ENCODE data around the gene CAMTA2. TPM values are rescaled to one million over a fixed set of nuclear protein-coding genes. Genes with fewer than 3 reads are reported as not detected.
A peak's percentile ranks its signal among the peaks of the same experiment; 100 is the strongest.

The CAMTA2 gene
- total and polyA plus RNA-seq, 9 of the 15 experiments (the other 6 are each of a cell fraction or from before 2014, with no cell fraction given): 0.24 to 25.1 (median 6.3) TPM

- TF ChIP-seq ZNF609 (CRISPR knock-in tag; IDR thresholded peaks at IDR 0.05; ENCODE audit: borderline replicate concordance) (no peak), OTX1 (CRISPR knock-in tag; IDR thresholded peaks at IDR 0.05) (no peak), ZNF232 (CRISPR knock-in tag; IDR thresholded peaks at IDR 0.05) (no peak), HDAC8 (tag; IDR thresholded peaks at IDR 0.05) (no peak), NBN (IDR thresholded peaks at IDR 0.05; ENCODE audit: low read depth) (no peak), KAT7 (CRISPR knock-in tag; IDR thresholded peaks at IDR 0.05; ENCODE audit: borderline replicate concordance) (0 out of 2 replicates have a peak, but pooled peaks have one; percentile 35), USF1 (CRISPR knock-in tag; IDR thresholded peaks at IDR 0.05) (no peak), YY1 (IDR thresholded peaks at IDR 0.05; ENCODE audit: borderline replicate concordance in 1 of 3, control insufficient read depth in 1 of 3, extremely low read depth in 1 of 3, insufficient read depth in 3 of 3, insufficient read length in 1 of 3, insufficient replicate concordance in 2 of 3, low read depth in 1 of 3, low read length in 2 of 3) (peak in 1 of 3 experiments; percentile 25), MCM2 (IDR thresholded peaks at IDR 0.05; ENCODE audit: low read depth) (no peak), C11orf30 (IDR thresholded peaks at IDR 0.05; ENCODE audit: low read depth) (no peak), ARNT (IDR thresholded peaks at IDR 0.05) (no peak), TOE1 (IDR thresholded peaks at IDR 0.05; ENCODE audit: borderline replicate concordance) (0 out of 2 replicates have a peak, but pooled peaks have one; percentile 13), TOE1 (CRISPR knock-in tag; IDR thresholded peaks at IDR 0.05; ENCODE audit: borderline replicate concordance, low read depth) (no peak), NFE2L1 (tag; IDR thresholded peaks at IDR 0.05; ENCODE audit: borderline replicate concordance, low read depth) (no peak), HCFC1 (IDR thresholded peaks at IDR 0.05; ENCODE audit: low read depth, low read length) (no peak), ZNF699 (CRISPR knock-in tag; IDR thresholded peaks at IDR 0.05; ENCODE audit: insufficient replicate concordance) (no peak), ZNF778 (CRISPR knock-in tag; IDR thresholded peaks at IDR 0.05) (no peak), ZBTB7A (IDR thresholded peaks at IDR 0.05; ENCODE audit: borderline replicate concordance, control insufficient read depth, low read depth, low read length) (peak; percentile 55; the same call in 1 of the 2 replicates), ZFPM2 (CRISPR knock-in tag; IDR thresholded peaks at IDR 0.05) (no peak), CHD1 (IDR thresholded peaks at IDR 0.05; ENCODE audit: low read length) (no peak), ZNF57 (CRISPR knock-in tag; IDR thresholded peaks at IDR 0.05) (no peak)
- TF ChIP-seq, protein P1, sequence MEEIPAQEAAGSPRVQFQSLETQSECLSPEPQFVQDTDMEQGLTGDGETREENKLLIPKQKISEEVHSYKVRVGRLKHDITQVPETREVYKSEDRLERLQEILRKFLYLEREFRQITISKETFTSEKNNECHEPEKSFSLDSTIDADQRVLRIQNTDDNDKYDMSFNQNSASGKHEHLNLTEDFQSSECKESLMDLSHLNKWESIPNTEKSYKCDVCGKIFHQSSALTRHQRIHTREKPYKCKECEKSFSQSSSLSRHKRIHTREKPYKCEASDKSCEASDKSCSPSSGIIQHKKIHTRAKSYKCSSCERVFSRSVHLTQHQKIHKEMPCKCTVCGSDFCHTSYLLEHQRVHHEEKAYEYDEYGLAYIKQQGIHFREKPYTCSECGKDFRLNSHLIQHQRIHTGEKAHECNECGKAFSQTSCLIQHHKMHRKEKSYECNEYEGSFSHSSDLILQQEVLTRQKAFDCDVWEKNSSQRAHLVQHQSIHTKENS (CRISPR knock-in tag; IDR thresholded peaks at IDR 0.05): no peak
Observed at GRCh38 chr17:4950075-4950745, 37.3 kb downstream of the CAMTA2 start (continued).
